Right hindlimb (tissue), 1 donor: Measurements from ENCODE around the gene SAG.
A peak's percentile ranks its signal among the peaks of the same experiment; 100 is the strongest.
"Not testable (repeated sequence)": the region's sequence is repeated elsewhere in the genome, so short reads cannot be mapped to it uniquely, and the experiment has no call there.

ENCODE experiments used
- DNase-seq: peaks from one replicate; pipeline ENCODE4 v3.0.0-alpha.2; 2018

Gene SAG

DNA sequence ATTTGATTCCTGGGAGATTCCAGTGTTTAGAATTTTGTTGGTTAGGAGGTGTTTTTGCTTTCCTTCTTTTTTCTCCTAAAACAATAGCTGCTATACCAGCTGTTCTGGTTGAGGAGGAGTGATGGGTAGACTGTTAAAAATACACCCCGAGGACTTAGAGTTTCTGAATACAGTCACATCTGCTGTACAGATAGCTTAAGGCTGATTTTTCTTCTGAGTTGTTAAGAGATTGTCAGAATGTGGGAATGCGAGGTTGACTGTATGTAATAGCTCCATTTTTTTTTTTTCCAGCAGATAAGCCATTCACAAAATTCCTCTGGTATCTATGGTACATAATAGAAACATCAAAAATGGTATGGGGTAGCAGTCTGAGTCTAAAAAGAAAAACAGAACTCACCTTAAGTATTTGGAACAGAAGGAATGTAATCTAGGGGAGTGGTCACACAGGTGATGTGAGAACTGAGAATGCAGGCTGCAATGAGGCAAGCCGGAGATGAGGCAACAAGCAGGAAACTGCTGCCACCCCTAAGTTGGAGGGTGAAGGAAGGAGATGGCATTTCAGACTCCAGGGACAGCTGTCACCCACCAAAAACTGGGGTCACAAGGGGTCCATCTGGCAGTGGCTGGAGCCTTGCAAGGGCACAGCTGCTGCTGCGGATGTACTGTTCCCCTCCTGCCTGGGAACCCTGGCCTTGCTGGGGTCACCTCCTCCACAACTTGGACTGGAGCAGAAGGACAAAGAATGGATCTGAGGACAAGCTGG lies 49.1 kb downstream of the SAG start:
- no peak for DNase-seq

GRCh38 chr2:233358335-233358734 lies 50.7 kb downstream of the SAG start:
- no peak for DNase-seq

GRCh38 chr2:233358947-233359346 lies 51.3 kb downstream of the SAG start:
- no peak for DNase-seq

- DNase-seq = no peak
Observed at GRCh38 chr2:233359823-233360222, 52.2 kb downstream of the SAG start.

- DNase-seq = no peak
Observed at GRCh38 chr2:233360771-233361176, 53.2 kb downstream of the SAG start.

DNA sequence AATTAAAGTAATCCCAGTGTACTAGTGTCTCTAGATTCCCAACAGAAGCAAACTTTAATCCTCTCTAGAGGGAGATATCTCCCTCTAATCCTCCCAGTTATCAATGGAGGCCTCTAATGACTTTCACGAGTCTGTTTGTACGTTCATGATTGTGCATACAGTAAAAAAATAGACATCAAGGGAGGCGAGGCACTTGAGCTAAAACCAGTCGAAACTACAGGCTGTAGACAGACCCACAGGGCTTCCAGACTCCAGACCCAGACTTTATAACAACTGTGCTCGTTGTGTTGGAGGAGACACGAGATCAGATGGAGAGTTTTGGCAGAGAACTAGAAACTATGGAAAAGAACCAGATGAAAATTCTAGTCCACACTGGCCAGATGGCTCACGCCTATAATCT lies 53.7 kb downstream of the SAG start:
- DNase-seq = no peak

DNA sequence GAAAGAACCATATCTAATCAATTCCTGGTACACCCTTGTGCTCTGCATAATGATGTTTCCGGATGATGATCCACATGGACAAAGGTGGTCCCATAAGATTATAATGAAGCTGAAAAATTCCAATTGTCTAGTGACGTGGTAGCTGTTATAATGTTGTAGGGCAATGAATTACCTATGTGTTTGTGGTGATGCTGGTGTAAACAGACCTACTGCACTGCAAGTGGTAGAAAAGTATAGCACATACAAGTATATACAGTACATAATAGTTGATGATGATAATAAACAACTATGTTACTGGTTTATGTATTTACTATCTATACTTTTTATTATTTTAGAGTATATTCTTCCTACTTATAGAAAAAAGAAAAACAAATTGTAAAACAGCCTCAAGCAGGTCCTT lies 55.1 kb downstream of the SAG start:
- no peak for DNase-seq

GRCh38 chr2:233363744-233364235 lies 56.2 kb downstream of the SAG start:
- DNase-seq = no peak

DNA sequence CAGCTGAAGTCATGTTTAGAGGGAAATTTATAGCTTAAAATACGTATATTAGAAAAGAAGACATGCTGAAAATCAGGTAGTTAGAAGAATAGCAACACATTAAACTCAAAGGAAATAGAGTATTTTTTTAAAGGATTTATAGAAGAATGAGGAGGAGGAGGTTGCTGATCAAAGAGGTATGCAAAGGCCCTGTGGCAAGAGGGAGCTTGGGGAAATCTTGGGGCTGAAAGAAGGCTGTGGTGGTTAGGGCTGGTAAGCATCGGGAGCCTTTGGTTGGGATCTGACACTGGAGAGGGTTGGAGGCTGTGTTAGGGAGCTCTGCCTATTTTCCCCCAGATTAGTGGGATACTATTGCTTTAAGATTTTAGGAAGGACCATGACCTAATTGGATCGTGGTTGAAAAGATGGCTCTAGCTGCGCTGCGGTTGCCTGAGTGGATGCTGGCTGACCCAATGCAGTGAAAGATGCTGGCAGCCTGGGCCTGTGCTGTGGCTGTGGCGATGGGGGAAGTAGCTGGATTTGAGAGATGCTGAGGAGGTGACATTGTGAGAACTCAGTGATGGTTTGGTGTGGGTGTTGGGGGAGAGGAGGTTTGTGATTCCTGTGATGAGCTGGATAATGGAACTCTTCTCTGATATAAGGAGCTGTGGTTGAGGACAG lies 58.4 kb downstream of the SAG start:
- DNase-seq = no peak

DNA sequence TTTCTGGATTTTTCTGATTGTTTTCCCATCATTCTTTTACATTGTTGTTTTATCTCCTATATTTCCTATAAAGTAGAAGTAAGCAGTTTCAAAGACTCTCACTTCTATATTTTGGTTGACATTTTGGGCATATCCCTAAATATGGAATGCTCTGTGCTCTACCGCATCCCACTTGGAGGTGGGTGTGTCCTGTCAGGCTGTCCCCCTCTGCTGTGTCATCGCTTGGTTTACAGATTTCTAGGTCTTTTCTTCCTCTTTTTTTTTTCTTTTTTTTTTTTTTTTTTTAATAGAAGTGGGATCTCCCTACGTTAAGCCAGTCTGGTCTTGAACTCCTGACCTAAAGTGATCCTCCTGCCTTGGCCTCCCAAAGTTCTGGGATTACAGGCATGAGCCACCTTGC lies 60.0 kb downstream of the SAG start:
- no peak for DNase-seq

DNA sequence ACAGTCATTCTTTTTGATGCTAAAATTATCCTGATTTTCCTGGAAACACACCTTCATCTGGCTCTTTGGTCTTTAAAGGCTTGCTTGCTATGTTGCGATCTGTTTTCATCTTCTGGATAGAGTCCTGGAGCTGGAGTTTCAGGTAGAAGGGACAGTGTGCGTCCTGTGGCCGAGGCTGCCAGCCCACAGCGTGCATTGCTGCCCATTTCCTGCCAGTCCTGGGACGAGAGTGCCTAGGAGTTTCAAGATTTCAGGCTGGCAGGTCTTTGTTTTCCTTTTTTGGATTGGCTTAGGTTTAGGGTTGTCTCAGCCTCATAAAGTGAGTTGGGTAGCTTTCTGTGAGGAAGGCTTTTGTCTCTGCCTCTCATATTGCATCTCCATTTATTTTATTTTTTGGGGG lies 61.1 kb downstream of the SAG start:
- no peak for DNase-seq

DNA sequence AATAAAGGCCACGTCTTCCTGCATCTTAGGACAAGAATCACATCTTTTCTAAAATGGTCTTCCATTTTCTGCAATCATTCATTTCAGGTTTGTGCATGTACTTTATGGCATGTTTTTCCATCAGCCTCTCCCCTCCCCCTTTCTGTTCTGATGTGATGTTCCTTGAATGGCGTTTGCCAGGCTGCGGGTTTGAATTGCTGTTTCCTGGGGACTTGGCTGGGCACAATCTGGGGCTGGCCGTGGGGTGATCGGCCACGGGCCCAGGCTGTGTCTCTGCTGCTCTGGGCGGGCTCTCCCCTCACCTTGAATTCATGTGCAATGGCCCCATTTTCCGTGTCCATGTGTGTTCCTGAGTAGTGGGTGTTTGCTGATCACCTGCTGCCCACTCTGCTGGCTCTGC lies 61.8 kb downstream of the SAG start:
- DNase-seq = no peak

GRCh38 chr2:233369897-233370685 lies 62.5 kb downstream of the SAG start:
- DNase-seq = no peak

DNA sequence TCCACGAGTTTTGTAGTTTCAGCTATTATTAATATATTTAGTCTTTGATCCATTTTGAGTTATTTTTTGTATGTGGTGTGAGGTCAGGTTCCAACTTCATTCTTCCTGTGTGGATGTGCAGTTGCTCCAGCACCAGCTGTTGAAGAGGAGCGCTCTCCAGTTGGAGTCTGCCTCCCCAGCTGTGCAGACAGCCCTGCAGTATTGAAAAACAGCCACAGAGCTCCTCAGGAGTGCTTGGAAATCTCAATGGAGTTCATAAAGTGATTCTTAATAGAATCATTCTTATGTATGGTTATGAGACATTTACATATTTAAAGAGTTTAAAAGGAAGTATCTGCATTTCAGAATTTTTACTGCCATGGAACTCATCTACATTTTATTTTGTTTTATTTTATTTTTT lies 64.0 kb downstream of the SAG start:
- DNase-seq = peak; percentile 51

GRCh38 chr2:233372855-233373254 lies 65.2 kb downstream of the SAG start:
- no peak for DNase-seq

DNA sequence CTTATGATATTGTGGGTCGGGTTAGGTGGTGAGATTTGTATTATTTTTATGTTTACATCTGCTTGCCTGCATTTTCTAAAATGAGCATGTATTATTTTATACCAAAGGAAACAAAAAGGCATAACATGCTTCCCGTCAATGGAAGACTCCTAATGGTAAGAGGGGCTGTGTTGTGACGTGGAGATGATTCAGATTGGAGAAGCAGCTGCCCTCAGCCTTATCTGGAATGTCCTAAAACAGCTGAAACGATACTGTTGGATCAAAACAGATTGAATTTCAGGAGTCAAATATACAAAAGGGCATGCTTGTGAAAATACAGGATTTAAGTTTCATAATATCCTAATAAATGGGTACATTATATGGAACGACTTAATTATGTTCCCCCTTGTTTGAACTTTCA lies 65.7 kb downstream of the SAG start:
- no peak for DNase-seq

DNA sequence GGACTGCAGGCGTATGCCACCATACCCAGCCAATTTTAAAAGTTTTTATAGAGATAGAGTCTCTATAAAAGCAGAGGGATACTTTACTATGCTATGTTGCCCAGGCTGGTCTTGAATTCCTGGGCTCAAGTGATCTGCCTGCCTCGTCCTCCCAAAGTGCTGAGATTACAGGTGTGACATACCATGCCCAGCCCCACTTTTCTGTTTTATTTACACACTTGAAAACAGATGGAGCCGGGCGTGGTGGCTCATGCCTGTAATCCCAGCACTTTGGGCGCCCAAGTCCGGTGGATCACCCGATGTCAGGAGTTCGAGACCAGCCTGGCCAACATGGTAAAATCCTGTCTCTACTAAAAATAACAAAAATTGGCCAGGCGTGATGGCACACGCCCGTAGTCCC lies 67.2 kb downstream of the SAG start:
- not testable (repeated sequence) for DNase-seq

- DNase-seq = no peak
Observed at GRCh38 chr2:233375490-233376314, 68.1 kb downstream of the SAG start.

DNA sequence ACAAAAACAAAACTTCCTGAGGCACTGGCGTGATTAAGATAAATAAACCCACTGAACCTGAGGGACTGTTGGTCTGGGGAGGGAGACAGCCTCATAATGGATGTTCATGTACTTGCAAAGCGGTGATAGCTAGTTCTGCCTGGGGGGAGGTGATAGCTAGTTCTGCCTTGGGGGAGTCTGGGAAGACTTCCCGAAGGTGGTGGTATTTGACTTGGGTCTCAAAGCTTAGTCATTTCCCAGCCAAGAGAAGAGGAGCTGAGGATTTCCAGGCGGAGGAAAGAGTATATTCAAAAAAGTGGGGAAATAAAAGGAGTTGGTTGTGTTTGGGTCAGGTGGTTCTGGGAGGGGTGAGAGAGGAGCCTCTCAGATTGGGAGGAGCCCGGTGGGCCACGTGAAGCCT lies 71.4 kb downstream of the SAG start:
- DNase-seq = no peak

DNA sequence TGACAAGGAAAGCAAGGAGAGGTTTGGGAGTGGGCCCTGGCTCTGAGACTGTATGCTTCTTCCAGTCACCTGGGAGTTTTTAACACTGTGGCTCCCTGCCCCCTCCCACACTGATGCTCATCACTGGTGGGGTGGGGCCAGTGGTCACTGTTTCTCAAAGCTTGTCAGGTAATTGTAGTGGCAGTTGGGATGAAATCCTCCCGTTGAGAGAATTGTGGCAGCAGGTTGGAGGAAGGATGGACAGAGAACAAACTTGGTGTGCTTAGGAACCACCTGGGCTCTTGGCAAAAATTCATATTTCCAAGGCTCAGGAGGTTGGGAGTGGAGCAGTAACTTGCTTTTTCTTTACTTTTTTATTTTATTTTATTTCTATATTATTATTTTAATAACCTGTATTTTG lies 71.8 kb downstream of the SAG start:
- no peak for DNase-seq

- DNase-seq = no peak
Observed at GRCh38 chr2:233380132-233380895, 72.7 kb downstream of the SAG start.
